GM12878 (cell line): ENCODE data around the gene DDX21. TPM values are rescaled to one million over a fixed set of nuclear protein-coding genes. Genes with fewer than 3 reads are reported as not detected.

Source experiments
- ATAC-seq: fragments of 200-7000 bp; cut with Tn5 transposase; 3 replicates; pipeline ENCODE4 v1.9.1; 2020; ENCODE audit warnings: mild to moderate bottlenecking, moderate library complexity
- BruUV-seq: library from RNA; stranded (reverse); fragments of 400-500 nt; replicated peaks from 2 replicates; lab custom pipeline; 2021; lab: Mats Ljungman, UMichigan
- CTCF ChIA-PET: fragments of 300-600 bp; sonication (Branson Sonifier 250); formaldehyde crosslinking; extraction: SDS; loops from one replicate; lab custom pipeline; 2021; ENCODE audit warnings: inconsistent platforms; lab: Yijun Ruan, JAX
- POLR2A ChIA-PET: fragments of 350-600 bp; formaldehyde crosslinking; extraction: SDS; loops from one replicate; lab custom pipeline; 2021; ENCODE audit warnings: inconsistent platforms; lab: Charles Lee
- RAD21 ChIA-PET: fragments of 300-600 bp; sonication (Branson Sonifier 250); formaldehyde crosslinking; loops from one replicate; lab custom pipeline; 2023; ENCODE audit warnings: antibody characterized with exemption; ENCODE audit not compliant: unreplicated experiment; lab: Charles Lee
- SMC1A ChIA-PET: fragments of 300-600 bp; sonication (Branson Sonifier 250); formaldehyde crosslinking; loops from one replicate; lab custom pipeline; 2023; ENCODE audit not compliant: unreplicated experiment, uncharacterized antibody; lab: Charles Lee
- DNase-seq: peaks from one replicate; pipeline ENCODE4 v3.0.0-alpha.2; 2011; ENCODE audit warnings: low read depth, low spot score
- FAIRE-seq: peaks from 3 replicates; lab custom pipeline; 2011; peaks lifted over from hg19 to GRCh38; lab: Jason Lieb, UNC
- H2AFZ ChIP-seq: 2 replicates; pipeline ENCODE4 v1.6.0; 2011; ENCODE audit warnings: low read depth, low read length, control low read depth; ENCODE audit not compliant: control insufficient read depth
- H3K27ac ChIP-seq: 2 replicates; pipeline ENCODE4 v1.5.1; 2011; ENCODE audit warnings: control low read depth; ENCODE audit not compliant: control insufficient read depth, insufficient read depth
- H3K27me3 ChIP-seq, 2 experiments: replicated peaks in 1 of 2; 2 replicates each; pipeline versions ENCODE4 v1.6.0 to v1.6.1; 2011; ENCODE audit warnings: low read length in 1 of 2; ENCODE audit not compliant: control insufficient read depth in 2 of 2, insufficient read depth in 2 of 2
- H3K36me3 ChIP-seq, 2 experiments: 2 replicates each; pipeline ENCODE4 v1.5.1; 2011; ENCODE audit warnings: low read length in 1 of 2; ENCODE audit not compliant: control insufficient read depth in 2 of 2, insufficient read depth in 2 of 2
- H3K4me1 ChIP-seq: 2 replicates; pipeline ENCODE4 v1.6.1; 2011; ENCODE audit warnings: mild to moderate bottlenecking, low read length, moderate library complexity, mixed read lengths; ENCODE audit not compliant: control insufficient read depth, insufficient read depth
- H3K4me2 ChIP-seq: 2 replicates; pipeline ENCODE4 v1.6.0; 2011; ENCODE audit warnings: control low read depth; ENCODE audit not compliant: control insufficient read depth, insufficient read depth
- H3K4me3 ChIP-seq: fragments of 200-600 bp; sonication (generic); 2 replicates; pipeline ENCODE4 v1.5.1; 2016
- H3K79me2 ChIP-seq: 2 replicates; pipeline ENCODE4 v1.6.0; 2011; ENCODE audit warnings: low read length; ENCODE audit not compliant: control insufficient read depth, insufficient read depth
- H3K9ac ChIP-seq: 2 replicates; pipeline ENCODE4 v1.8.0; 2011; ENCODE audit warnings: low read length, control low read depth, mixed read lengths; ENCODE audit not compliant: control insufficient read depth, insufficient read depth
- H3K9me3 ChIP-seq: replicated peaks from 3 replicates; pipeline ENCODE4 v1.5.1; 2011; ENCODE audit warnings: mild to moderate bottlenecking, low read length; ENCODE audit not compliant: control insufficient read depth, insufficient read depth
- H4K20me1 ChIP-seq: 2 replicates; pipeline ENCODE4 v1.6.0; 2011; ENCODE audit not compliant: control insufficient read depth, insufficient read depth
- CBX3 ChIP-seq: fragments of 200-600 bp; sonication (generic); IDR thresholded peaks from 2 replicates; pipeline ENCODE4 v1.6.1; 2016; ENCODE audit warnings: low read depth, borderline replicate concordance
- CHD1 ChIP-seq: IDR thresholded peaks from 2 replicates; pipeline ENCODE4 v1.6.1; 2012; ENCODE audit warnings: low read depth, low read length, improper control_type of control experiment
- GATAD2B ChIP-seq: fragments of 450-650 bp; conservative IDR thresholded peaks from 2 replicates; pipeline ENCODE4 v1.6.1; 2017; ENCODE audit warnings: low read depth, mild to moderate bottlenecking, moderate library complexity
- NR2C2 ChIP-seq: IDR thresholded peaks from 2 replicates; pipeline ENCODE4 v1.6.1; 2011; ENCODE audit warnings: borderline replicate concordance, low read depth; ENCODE audit not compliant: control insufficient read depth, insufficient read length
- RAD51 ChIP-seq: fragments of 450-650 bp; IDR thresholded peaks from 2 replicates; pipeline ENCODE4 v1.6.1; 2016; ENCODE audit warnings: moderate library complexity, mild to moderate bottlenecking, inconsistent platforms
- RB1 ChIP-seq: fragments of 450-650 bp; formaldehyde crosslinking; IDR thresholded peaks from 2 replicates; pipeline ENCODE4 v1.6.1; 2017; ENCODE audit warnings: mild to moderate bottlenecking, borderline replicate concordance
- SMAD5 ChIP-seq: IDR thresholded peaks from 2 replicates; pipeline ENCODE4 v1.6.1; 2016; ENCODE audit warnings: antibody characterized with exemption, low read depth
- SUPT20H ChIP-seq: IDR thresholded peaks from 2 replicates; pipeline ENCODE4 v1.6.1; 2011; ENCODE audit warnings: low read depth, mild to moderate bottlenecking, low read length, moderate library complexity, borderline replicate concordance; ENCODE audit not compliant: control insufficient read depth
- ZNF217 ChIP-seq: fragments of 450-650 bp; IDR thresholded peaks from 2 replicates; pipeline ENCODE4 v1.6.1; 2017; ENCODE audit warnings: antibody characterized with exemption, mild to moderate bottlenecking
- ZNF274 ChIP-seq: IDR thresholded peaks from one replicate; pipeline ENCODE4 v1.8.0; 2011; ENCODE audit not compliant: insufficient read length, insufficient read depth
- WGBS: methylation state at CpG from one replicate; pipeline ENCODE4 v1.1.6; 2016; ENCODE audit warnings: low lambda C conversion rate; ENCODE audit not compliant: insufficient replicate concordance, insufficient coverage; ENCODE audit errors: missing lambda C conversion rate; 5-methylcytosine and 5-hydroxymethylcytosine counted together
- in situ Hi-C: fragments of 300-500 bp; cut with MboI; formaldehyde crosslinking; loops from 9 replicates; pipeline ENCODE4 v1.14.3; 2018; ENCODE audit warnings: mixed read lengths
- intact Hi-C: fragments of 100-400 bp; cut with micrococcal nuclease; formaldehyde crosslinking; loops from one replicate; pipeline ENCODE4 v1.14.2; 2022; ENCODE audit not compliant: unreplicated experiment
- polyA plus RNA-seq, 11 experiments: library from polyadenylated mRNA; depleted of rRNA in 4 of 11; unstranded in 6 of 11; stranded (reverse) in 5 of 11; fragments of >200 nt; fragmentation: Nextera tagmentation in 4 of 11; fragmentation: Illumina TruSeq in 1 of 11; extraction: Ambion mirVana in 4 of 11; extraction: Trizol in 1 of 11; gene quantifications; 1 replicate in 1 of 11; 2 replicates in 10 of 11; pipeline versions ENCODE4 v1.2.1 to v1.2.3, GENCODE V29; 2011 to 2016; ENCODE audit warnings: inconsistent platforms in 2 of 11, missing spikeins in 2 of 11, low read depth in 1 of 11
- total RNA-seq, 4 experiments: library from RNA; depleted of rRNA in 3 of 4; stranded (reverse); fragments of >200 nt in 3 of 4; fragmentation: Illumina TruSeq in 1 of 4; extraction: Trizol in 1 of 4; gene quantifications; 2 replicates each; pipeline versions ENCODE4 v1.2.1 to v1.2.3, GENCODE V29; 2013 to 2021
- TF ChIP-seq, protein P1 (sequence below): fragments of 450-650 bp; IDR thresholded peaks from 2 replicates; pipeline ENCODE4 v1.6.1; 2016; ENCODE audit warnings: mild to moderate bottlenecking
- TF ChIP-seq, protein P2 (sequence below): fragments of 150-350 bp; IDR thresholded peaks from 2 replicates; pipeline ENCODE4 v1.6.1; 2014; ENCODE audit warnings: mild to moderate bottlenecking, low read depth, low read length

Gene DDX21
- total and polyA plus RNA-seq, 10 of the 15 experiments (the other 5 are each of a cell fraction or from before 2014, with no cell fraction given) = 41.1 to 182 (median 116) TPM

DNA sequence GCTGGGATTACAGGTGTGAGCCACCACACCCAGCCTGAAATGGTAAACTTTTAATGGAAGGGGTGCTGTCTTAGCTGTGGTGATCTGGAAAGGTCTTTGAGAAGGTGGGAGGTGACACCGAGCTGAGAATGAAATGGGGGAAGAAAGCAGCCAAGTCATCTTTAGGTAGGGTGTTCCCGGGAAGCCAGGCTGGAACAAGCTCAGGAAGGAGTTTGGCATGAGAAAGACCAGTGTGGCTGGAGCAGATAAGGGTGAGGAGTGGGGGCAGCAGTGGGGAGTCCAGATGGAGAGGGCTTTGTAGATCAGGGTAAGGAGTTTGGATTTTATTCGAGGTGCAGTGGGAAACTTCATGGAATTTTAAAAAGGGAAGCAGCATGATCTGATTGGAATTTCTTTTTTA lies 62.6 kb downstream of the DDX21 start:
- BruUV-seq = no TSS peak
- POLR2A ChIA-PET = interaction anchor here (1.2 kb wide), 1 partner anchor 36 kb away, joined by 4 read pairs; no protein-coding TSS in a partner anchor
- H3K9me3 ChIP-seq = no peaks in the 10 kb centered on the region
- no peak overlapping the region for H3K4me2 ChIP-seq
- in situ Hi-C loops (no loop called here), intact Hi-C loops (no loop called here)
- SMC1A ChIA-PET = interaction anchor here (1.0 to 1.5 kb wide), 2 partner anchors 17 to 31 kb away, joined by 3 read pairs; no protein-coding TSS in a partner anchor
- no peak for FAIRE-seq
- WGBS = 96% methylated on average over 3 of the region's 3 CpGs
- no peaks in the 10 kb centered on the region for H4K20me1 ChIP-seq
- no peak for DNase-seq
- H3K9ac ChIP-seq = no peak overlapping the region
- H3K4me3 ChIP-seq = no peak overlapping the region
- H3K36me3 ChIP-seq = peaks cover 0 to 5% of the 10 kb centered on the region in 2 experiments; a peak in 2 of 4 replicates
- no peaks in the 10 kb centered on the region for H3K27me3 ChIP-seq
- H2AFZ ChIP-seq = no peak overlapping the region
- H3K79me2 ChIP-seq = no peaks in the 10 kb centered on the region
- no peak overlapping the region for H3K27ac ChIP-seq
- no peak for ATAC-seq
- TF ChIP-seq CBX3 = no peak
- TF ChIP-seq RAD51 = no peak
- no peak for TF ChIP-seq SMAD5
- no peak for TF ChIP-seq ZNF217
- TF ChIP-seq, protein P1, sequence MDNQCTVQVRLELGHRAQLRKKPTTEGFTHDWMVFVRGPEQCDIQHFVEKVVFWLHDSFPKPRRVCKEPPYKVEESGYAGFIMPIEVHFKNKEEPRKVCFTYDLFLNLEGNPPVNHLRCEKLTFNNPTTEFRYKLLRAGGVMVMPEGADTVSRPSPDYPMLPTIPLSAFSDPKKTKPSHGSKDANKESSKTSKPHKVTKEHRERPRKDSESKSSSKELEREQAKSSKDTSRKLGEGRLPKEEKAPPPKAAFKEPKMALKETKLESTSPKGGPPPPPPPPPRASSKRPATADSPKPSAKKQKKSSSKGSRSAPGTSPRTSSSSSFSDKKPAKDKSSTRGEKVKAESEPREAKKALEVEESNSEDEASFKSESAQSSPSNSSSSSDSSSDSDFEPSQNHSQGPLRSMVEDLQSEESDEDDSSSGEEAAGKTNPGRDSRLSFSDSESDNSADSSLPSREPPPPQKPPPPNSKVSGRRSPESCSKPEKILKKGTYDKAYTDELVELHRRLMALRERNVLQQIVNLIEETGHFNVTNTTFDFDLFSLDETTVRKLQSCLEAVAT = no peak
- no peak for TF ChIP-seq ZNF274
- TF ChIP-seq NR2C2 = no peak
- no peak for TF ChIP-seq RB1
- TF ChIP-seq, protein P2, sequence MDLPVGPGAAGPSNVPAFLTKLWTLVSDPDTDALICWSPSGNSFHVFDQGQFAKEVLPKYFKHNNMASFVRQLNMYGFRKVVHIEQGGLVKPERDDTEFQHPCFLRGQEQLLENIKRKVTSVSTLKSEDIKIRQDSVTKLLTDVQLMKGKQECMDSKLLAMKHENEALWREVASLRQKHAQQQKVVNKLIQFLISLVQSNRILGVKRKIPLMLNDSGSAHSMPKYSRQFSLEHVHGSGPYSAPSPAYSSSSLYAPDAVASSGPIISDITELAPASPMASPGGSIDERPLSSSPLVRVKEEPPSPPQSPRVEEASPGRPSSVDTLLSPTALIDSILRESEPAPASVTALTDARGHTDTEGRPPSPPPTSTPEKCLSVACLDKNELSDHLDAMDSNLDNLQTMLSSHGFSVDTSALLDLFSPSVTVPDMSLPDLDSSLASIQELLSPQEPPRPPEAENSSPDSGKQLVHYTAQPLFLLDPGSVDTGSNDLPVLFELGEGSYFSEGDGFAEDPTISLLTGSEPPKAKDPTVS = no peak
- TF ChIP-seq GATAD2B = no peak
- TF ChIP-seq CHD1 = no peak
- TF ChIP-seq SUPT20H = no peak
- CTCF ChIA-PET = interaction anchor here (6.6 kb wide), 1 partner anchor 13 kb away, joined by 36 read pairs; no protein-coding TSS in a partner anchor
- RAD21 ChIA-PET = interaction anchor here (1.4 to 1.7 kb wide), 2 partner anchors 33 to 76 kb away, joined by 3 to 4 read pairs; no protein-coding TSS in a partner anchor
- H3K4me1 ChIP-seq = 0 out of 2 replicates have a peak, but pooled peaks cover 3% of the 10 kb centered on the region
